Large intestine (tissue), 12 donors: ENCODE results near the gene LZIC. TPM values are rescaled to one million over a fixed set of nuclear protein-coding genes. Genes with fewer than 3 reads are reported as not detected.

Source experiments
- DNase-seq, 2 donors: peaks; one replicate each; pipeline versions ENCODE4 v3.0.0 to v3.0.0-alpha.2; 2013
- H3K27ac ChIP-seq: one replicate; pipeline ENCODE4 v1.5.1; 2013; ENCODE audit warnings: low read length
- H3K27me3 ChIP-seq: 2 replicates; pipeline ENCODE4 v1.6.1; 2013; ENCODE audit warnings: low read length; ENCODE audit not compliant: control insufficient read depth, insufficient read depth
- H3K36me3 ChIP-seq: 2 replicates; pipeline ENCODE4 v1.6.1; 2013; ENCODE audit warnings: low read length; ENCODE audit not compliant: control insufficient read depth, insufficient read depth
- H3K4me1 ChIP-seq: one replicate; pipeline ENCODE4 v1.6.1; 2013; ENCODE audit warnings: low read length; ENCODE audit not compliant: control insufficient read depth, insufficient read depth
- H3K4me3 ChIP-seq: one replicate; pipeline ENCODE4 v1.5.1; 2013; ENCODE audit warnings: low read length
- H3K9me3 ChIP-seq: one replicate; pipeline ENCODE4 v1.6.1; 2013; ENCODE audit warnings: mild to moderate bottlenecking, low read depth, low read length, moderate library complexity; ENCODE audit not compliant: control insufficient read depth
- WGBS: methylation state at CpG from one replicate; pipeline ENCODE4 v1.1.5; 2013; ENCODE audit warnings: low lambda C conversion rate; ENCODE audit not compliant: insufficient coverage; 5-methylcytosine and 5-hydroxymethylcytosine counted together
- long read RNA-seq, 11 donors: transcript quantifications; one replicate each; lab custom pipeline, GENCODE V29; 2026
- polyA plus RNA-seq: library from polyadenylated mRNA; unstranded; fragments of 120-200 nt; gene quantifications from one replicate; pipeline ENCODE4 v1.2.1, GENCODE V29; 2013

The LZIC gene
- polyA plus RNA-seq: 59.0 TPM
- long read RNA-seq, donor 1, partial matches to known transcripts: 0 of 8 reads
- long read RNA-seq, donor 1, other reads (novel, unspliced or antisense): 0 of 8 reads
- long read RNA-seq, donor 2, transcript LZIC-202 (8 exons, 2,281 nt): major isoform, 13 of 25 reads
- long read RNA-seq, donor 2, transcript LZIC-203 (7 exons, 1,405 nt): minor isoform, 11 of 25 reads
- long read RNA-seq, donor 2, partial matches to known transcripts: 0 of 25 reads
- long read RNA-seq, donor 2, other reads (novel, unspliced or antisense): 0 of 25 reads
- long read RNA-seq, donor 3: 0 reads
- long read RNA-seq, donor 4, partial matches to known transcripts: 0 of 2 reads
- long read RNA-seq, donor 4, other reads (novel, unspliced or antisense): 0 of 2 reads
- long read RNA-seq, donor 5, partial matches to known transcripts: 0 of 7 reads
- long read RNA-seq, donor 5, other reads (novel, unspliced or antisense): 0 of 7 reads
- long read RNA-seq, donor 6, transcript LZIC-203 (7 exons, 1,405 nt): minor isoform, 5 of 45 reads
- long read RNA-seq, donor 6, transcript LZIC-202 (8 exons, 2,281 nt): major isoform, 14 of 45 reads
- long read RNA-seq, donor 6, partial matches to known transcripts: 21 of 45 reads
- long read RNA-seq, donor 6, other reads (novel, unspliced or antisense): 0 of 45 reads
- long read RNA-seq, donor 7, partial matches to known transcripts: 0 of 7 reads
- long read RNA-seq, donor 7, other reads (novel, unspliced or antisense): 0 of 7 reads
- long read RNA-seq, donor 8, transcript LZIC-201 (8 exons, 945 nt): major isoform, 7 of 22 reads
- long read RNA-seq, donor 8, transcript LZIC-203 (7 exons, 1,405 nt): minor isoform, 6 of 22 reads
- long read RNA-seq, donor 8, transcript LZIC-202 (8 exons, 2,281 nt): major isoform, 7 of 22 reads
- long read RNA-seq, donor 8, partial matches to known transcripts: 0 of 22 reads
- long read RNA-seq, donor 8, other reads (novel, unspliced or antisense): 0 of 22 reads
- long read RNA-seq, donor 9, transcript LZIC-202 (8 exons, 2,281 nt): major isoform, 5 of 10 reads
- long read RNA-seq, donor 9, partial matches to known transcripts: 0 of 10 reads
- long read RNA-seq, donor 9, other reads (novel, unspliced or antisense): 0 of 10 reads
- long read RNA-seq, donor 10, transcript LZIC-203 (7 exons, 1,405 nt): major isoform, 9 of 22 reads
- long read RNA-seq, donor 10, transcript LZIC-202 (8 exons, 2,281 nt): major isoform, 9 of 22 reads
- long read RNA-seq, donor 10, partial matches to known transcripts: 0 of 22 reads
- long read RNA-seq, donor 10, other reads (novel, unspliced or antisense): 0 of 22 reads
- long read RNA-seq, donor 11, transcript LZIC-203 (7 exons, 1,405 nt): major isoform, 8 of 31 reads
- long read RNA-seq, donor 11, transcript LZIC-202 (8 exons, 2,281 nt): minor isoform, 7 of 31 reads
- long read RNA-seq, donor 11, partial matches to known transcripts: 12 of 31 reads
- long read RNA-seq, donor 11, other reads (novel, unspliced or antisense): 0 of 31 reads

DNA sequence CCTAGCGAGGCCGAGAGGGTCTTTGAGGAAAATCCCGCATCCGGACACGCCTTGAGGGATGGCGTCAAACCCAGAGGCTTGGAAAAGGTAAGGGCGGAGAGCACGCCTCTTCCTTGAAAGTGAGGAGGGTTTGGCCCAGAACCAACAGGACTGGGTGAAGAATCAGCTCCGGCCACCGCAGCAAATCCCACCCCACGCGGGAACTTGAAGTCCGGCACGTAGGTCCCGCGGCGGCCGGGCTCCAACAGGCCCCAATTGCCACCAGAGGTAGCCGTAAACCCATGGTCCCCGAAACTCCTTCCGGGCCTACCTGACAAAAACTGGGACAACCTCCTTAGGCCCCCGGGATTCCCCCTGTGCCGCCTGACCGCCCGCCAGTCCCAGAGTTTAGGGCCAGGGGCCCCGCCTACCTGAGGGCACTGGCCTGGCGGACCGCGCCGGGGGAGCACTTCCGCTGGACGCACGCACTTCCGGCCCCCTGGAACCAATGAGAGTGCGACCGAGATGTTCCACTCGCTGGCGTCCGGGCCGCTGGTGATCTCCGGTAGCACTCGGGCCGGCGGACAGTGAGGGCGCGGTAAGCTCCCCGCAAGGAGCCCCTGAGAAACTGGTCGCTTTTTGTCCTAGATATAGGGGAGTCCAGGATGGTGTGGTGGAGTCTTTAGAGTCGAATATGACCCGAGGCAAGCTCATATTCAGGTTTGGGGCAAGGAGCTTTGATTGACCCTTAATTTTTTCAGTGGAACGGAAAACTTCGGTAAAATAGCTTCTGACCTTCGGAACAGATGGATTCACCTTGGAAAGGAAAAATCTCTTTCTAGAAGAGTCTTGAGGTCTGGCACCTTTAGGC, at the start of gene LZIC, which contains the start of gene NMNAT1:
Gene LZIC, minus strand, starts transcription at position 453 of the 850 bp plus-strand sequence. CDS start 6,772 bp downstream, outside the sequence.
Gene NMNAT1, plus strand, starts transcription at position 537 of the 850 bp plus-strand sequence. CDS start 28,599 bp downstream, outside the sequence.
- Histone ChIP-seq H3K27ac (peak within 1 kb of the TSS; percentile 94), H3K36me3 (peaks cover 2% of the 10 kb centered on the region), H3K27me3 (no peaks in the 10 kb centered on the region), H3K4me3 (peak within 1 kb of the TSS; percentile 72), H3K9me3 (no peaks in the 10 kb centered on the region), H3K4me1 (peaks cover 3% of the 10 kb centered on the region)
- DNase-seq: peak; percentile 93 to 96
- no CpG with 5 or more reads among the region's 53 CpGs for WGBS

- no peaks in the 10 kb centered on the region for H3K4me1 ChIP-seq
- H3K4me3 ChIP-seq: no peak overlapping the region
- WGBS: no CpG with 5 or more reads among the region's 5 CpGs
- no peak overlapping the region for H3K27ac ChIP-seq
- H3K9me3 ChIP-seq: no peaks in the 10 kb centered on the region
- H3K36me3 ChIP-seq: no peaks in the 10 kb centered on the region
- DNase-seq: no peak
- peaks cover 26% of the 10 kb centered on the region for H3K27me3 ChIP-seq
Measured at GRCh38 chr1:9992910-9993309, 49.7 kb upstream of the LZIC start.

DNA sequence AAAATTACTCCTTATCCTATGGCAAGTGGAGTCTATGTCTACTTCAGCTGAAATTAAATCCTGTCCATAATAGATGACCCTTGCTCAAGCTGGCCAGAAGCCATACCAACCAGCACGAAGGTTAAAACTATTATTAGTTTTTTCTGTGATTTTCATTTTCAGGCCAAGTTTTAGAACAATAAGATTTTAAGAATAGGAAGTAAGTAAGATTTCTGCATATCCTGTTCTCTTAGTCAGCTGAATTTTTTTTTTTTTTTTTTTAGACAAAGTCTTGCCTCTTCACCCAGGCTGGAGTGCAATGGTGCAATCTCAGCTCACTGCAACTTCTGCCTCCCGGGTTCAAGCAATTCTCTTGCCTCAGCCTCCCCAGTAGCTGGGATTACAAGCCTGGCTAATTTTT, 47.8 kb upstream of the LZIC start:
- Histone ChIP-seq H3K4me3 (no peak overlapping the region), H3K27me3 (peaks cover 10% of the 10 kb centered on the region), H3K36me3 (no peaks in the 10 kb centered on the region), H3K4me1 (no peaks in the 10 kb centered on the region), H3K9me3 (no peaks in the 10 kb centered on the region), H3K27ac (no peak overlapping the region)
- 63% methylated on average over 1 of the region's 2 CpGs for WGBS
- no peak for DNase-seq

- no peaks in the 10 kb centered on the region for H3K27me3 ChIP-seq
- no peaks in the 10 kb centered on the region for H3K36me3 ChIP-seq
- no peak overlapping the region for H3K27ac ChIP-seq
- DNase-seq: no peak
- no CpG with 5 or more reads among the region's 5 CpGs for WGBS
- no peaks in the 10 kb centered on the region for H3K4me1 ChIP-seq
- no peaks in the 10 kb centered on the region for H3K9me3 ChIP-seq
- H3K4me3 ChIP-seq: no peak overlapping the region
Measured at GRCh38 chr1:9989773-9990172, 46.6 kb upstream of the LZIC start.

- 72% methylated on average over 2 of the region's 6 CpGs for WGBS
- no peak overlapping the region for H3K4me3 ChIP-seq
- no peaks in the 10 kb centered on the region for H3K9me3 ChIP-seq
- H3K27me3 ChIP-seq: no peaks in the 10 kb centered on the region
- no peak for DNase-seq
- H3K27ac ChIP-seq: no peak overlapping the region
- no peaks in the 10 kb centered on the region for H3K4me1 ChIP-seq
- peaks cover 19% of the 10 kb centered on the region for H3K36me3 ChIP-seq
Measured at GRCh38 chr1:9985001-9985400, 41.8 kb upstream of the LZIC start.

DNA sequence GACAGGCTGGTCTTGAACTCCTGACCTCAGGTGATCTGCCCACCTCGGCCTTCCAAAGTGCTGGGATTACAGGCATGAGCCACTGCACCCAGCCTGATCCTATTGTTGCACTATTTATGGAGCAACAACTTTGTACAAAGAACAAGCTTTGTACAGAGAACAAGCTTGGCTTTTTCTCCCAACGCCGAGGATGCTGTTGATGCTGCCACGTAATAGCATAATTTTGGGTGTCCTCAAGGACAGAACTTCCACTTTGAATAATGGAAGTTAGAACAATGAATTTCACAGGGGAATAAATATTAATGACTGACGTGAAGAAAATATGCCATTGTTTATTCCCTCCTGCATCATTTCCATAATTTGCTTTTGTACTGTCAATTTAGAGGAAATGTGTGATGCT, 41.1 kb upstream of the LZIC start:
- Histone ChIP-seq H3K36me3 (peaks cover 20% of the 10 kb centered on the region), H3K27ac (no peak overlapping the region), H3K27me3 (no peaks in the 10 kb centered on the region), H3K4me1 (no peaks in the 10 kb centered on the region), H3K4me3 (no peak overlapping the region), H3K9me3 (no peaks in the 10 kb centered on the region)
- WGBS: no CpG with 5 or more reads among the region's 5 CpGs
- no peak for DNase-seq

DNA sequence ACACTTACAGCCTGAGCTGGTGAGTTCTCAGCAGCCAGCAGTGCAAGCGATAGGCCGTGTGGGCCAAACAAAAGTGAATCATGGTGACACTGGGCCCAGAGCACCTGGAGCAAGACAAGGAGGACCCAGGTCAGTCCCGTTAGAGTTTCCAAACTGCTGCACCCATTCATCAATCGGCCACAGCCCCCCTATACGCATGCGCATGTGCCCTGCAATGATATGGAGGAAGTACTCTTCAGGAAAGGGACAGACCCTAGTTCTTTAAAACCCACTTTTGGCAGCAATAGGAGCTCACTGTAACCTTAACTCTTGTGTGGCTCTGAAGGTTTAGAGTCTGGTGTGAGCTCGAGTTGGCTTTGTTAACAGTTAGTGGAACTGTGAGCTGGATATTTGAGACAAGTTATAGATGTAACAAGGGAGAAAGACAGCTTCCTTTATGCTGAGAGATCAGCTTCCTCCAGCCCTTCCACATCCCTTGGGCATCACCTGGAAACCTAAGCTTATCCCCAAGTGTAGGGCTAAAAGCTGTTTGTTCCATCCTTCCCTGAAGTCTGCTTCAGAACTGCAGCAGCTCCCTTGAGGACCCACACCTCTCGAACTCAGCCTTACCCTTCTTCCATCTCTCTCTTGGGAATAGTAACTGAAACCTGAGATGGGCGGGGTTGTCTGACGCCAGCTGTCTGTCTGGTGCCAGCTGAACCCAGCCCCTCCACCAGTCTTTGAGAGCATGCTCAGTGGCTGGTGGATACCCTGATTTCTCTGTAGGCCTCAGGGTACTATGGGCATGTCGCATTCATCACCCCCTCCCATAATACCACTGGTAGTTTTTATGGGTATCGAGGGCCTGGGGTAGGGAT, 17.7 kb upstream of the LZIC start:
- Histone ChIP-seq H3K4me3 (no peak overlapping the region), H3K9me3 (no peaks in the 10 kb centered on the region), H3K27me3 (no peaks in the 10 kb centered on the region), H3K4me1 (no peaks in the 10 kb centered on the region), H3K27ac (no peak overlapping the region), H3K36me3 (peaks cover 6% of the 10 kb centered on the region)
- DNase-seq: no peak
- no CpG with 5 or more reads among the region's 12 CpGs for WGBS

- H3K4me3 ChIP-seq: no peak overlapping the region
- H3K9me3 ChIP-seq: no peaks in the 10 kb centered on the region
- H3K36me3 ChIP-seq: peaks cover 6% of the 10 kb centered on the region
- H3K27me3 ChIP-seq: no peaks in the 10 kb centered on the region
- no peaks in the 10 kb centered on the region for H3K4me1 ChIP-seq
- WGBS: no CpG with 5 or more reads among the region's 4 CpGs
- DNase-seq: no peak
- H3K27ac ChIP-seq: no peak overlapping the region
Measured at GRCh38 chr1:9960011-9960410, 16.8 kb upstream of the LZIC start.
